Retinal pigment epithelial cell (primary cell): ENCODE measurements around the gene DUSP22.

Experiments used
- DNase-seq: peaks from one replicate; pipeline ENCODE4 v3.0.0-alpha.2; 2010; ENCODE audit warnings: low read depth
- H3K4me3 ChIP-seq: 2 replicates; pipeline ENCODE4 v1.5.1; 2011; ENCODE audit warnings: mild to moderate bottlenecking, low read length, control low read depth, moderate library complexity
- TF ChIP-seq, protein P1 (sequence below): conservative IDR thresholded peaks from 2 replicates; pipeline ENCODE4 v1.5.1; 2011; ENCODE audit warnings: low read depth, low read length, control low read depth, inconsistent platforms

The DUSP22 gene

DNA sequence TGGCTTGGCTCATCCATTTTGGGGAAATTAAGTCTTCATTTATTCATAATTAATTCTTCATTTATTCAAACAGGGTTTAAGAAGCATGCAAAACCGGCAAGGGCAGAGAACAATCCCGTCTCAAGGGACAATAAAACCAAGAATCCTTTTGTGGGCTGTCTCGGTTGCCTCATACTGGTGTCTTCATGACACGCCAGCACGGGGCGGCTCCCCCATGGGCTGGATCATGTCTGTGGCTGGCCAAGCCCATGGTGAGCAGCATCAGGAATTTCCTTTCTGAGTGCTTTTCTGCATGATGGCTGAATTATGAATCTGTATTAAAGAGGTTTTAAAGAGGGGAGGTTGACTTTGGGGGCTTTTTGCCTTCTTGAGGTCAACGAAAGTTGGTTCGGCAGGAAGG is 38.3 kb upstream of the DUSP22 start:
- no peak for DNase-seq
- TF ChIP-seq, protein P1, sequence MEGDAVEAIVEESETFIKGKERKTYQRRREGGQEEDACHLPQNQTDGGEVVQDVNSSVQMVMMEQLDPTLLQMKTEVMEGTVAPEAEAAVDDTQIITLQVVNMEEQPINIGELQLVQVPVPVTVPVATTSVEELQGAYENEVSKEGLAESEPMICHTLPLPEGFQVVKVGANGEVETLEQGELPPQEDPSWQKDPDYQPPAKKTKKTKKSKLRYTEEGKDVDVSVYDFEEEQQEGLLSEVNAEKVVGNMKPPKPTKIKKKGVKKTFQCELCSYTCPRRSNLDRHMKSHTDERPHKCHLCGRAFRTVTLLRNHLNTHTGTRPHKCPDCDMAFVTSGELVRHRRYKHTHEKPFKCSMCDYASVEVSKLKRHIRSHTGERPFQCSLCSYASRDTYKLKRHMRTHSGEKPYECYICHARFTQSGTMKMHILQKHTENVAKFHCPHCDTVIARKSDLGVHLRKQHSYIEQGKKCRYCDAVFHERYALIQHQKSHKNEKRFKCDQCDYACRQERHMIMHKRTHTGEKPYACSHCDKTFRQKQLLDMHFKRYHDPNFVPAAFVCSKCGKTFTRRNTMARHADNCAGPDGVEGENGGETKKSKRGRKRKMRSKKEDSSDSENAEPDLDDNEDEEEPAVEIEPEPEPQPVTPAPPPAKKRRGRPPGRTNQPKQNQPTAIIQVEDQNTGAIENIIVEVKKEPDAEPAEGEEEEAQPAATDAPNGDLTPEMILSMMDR, result no peak
- H3K4me3 ChIP-seq, result no peak overlapping the region

DNA sequence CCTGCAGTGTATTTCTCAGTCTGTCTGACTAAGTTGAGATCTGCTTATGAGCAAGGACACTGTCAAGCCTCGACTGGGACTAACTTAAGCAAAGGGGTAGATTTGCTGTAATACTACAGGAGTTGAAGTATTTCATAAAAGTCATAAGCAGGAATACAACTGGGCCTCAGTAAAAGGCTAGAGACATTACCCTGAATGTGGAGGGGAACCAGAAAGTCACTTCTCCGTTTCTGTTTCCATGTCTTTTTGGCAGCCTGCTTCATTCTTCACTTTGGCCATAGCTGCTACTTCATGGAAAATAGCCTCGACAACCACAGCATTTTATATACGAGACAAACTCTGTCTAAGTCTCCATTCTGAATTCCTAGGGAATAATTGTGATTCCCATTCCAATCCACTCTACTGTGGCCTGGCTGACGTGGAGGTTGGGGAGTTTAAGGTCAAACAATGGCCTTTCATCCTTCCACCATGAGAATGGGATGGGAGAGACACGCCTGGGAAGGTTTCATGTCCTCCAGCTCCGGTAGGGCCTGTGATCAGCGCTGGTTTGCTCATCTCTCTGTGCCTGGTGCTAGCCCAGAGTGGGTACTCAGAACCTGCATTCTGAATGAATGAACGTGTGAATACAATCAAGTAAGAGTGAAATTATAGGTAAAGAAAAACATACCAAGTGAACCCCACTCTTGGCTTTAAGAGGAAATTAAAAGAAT is 37.1 kb upstream of the DUSP22 start:
- TF ChIP-seq, protein P1, result no peak
- no peak for DNase-seq
- H3K4me3 ChIP-seq, result no peak overlapping the region

DNA sequence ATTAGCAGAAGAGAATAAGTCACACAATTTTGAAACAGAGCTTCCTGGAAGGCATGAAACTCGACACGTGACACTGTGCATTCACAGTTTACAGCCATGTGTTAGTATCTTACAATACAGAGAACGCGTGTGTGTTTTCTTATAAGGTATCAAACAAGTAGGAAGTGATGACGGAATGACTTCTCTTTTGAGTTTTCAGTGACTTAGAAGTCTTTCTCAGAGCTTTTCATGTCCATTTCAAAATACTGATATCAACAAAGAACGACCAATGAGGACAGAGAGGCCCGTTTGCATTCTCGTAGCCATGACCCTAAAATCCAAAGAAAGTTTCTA is 36.6 kb upstream of the DUSP22 start:
- H3K4me3 ChIP-seq, result no peak overlapping the region
- TF ChIP-seq, protein P1, result no peak
- no peak for DNase-seq

DNA sequence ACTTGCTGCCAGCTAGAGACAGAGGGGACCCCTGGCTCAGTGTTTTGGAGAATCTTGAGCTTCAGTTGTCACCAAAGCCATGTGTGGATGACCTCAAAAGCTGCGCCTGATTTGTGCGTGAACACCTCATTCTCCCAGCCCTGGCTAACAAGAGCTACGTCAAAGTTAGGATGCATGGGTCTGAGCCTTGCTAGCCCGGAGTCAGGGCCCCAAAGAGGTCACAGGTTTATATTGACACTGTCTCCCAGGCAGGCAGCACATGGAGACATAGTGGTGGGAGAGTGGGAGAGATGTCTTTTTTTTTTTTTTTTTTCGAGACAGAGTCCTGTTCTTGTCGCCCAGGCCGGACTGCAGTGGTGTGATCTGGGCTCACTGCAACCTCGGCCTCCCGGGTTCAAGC is 36.1 kb upstream of the DUSP22 start:
- no peak for DNase-seq
- TF ChIP-seq, protein P1, result no peak
- no peak overlapping the region for H3K4me3 ChIP-seq

DNA sequence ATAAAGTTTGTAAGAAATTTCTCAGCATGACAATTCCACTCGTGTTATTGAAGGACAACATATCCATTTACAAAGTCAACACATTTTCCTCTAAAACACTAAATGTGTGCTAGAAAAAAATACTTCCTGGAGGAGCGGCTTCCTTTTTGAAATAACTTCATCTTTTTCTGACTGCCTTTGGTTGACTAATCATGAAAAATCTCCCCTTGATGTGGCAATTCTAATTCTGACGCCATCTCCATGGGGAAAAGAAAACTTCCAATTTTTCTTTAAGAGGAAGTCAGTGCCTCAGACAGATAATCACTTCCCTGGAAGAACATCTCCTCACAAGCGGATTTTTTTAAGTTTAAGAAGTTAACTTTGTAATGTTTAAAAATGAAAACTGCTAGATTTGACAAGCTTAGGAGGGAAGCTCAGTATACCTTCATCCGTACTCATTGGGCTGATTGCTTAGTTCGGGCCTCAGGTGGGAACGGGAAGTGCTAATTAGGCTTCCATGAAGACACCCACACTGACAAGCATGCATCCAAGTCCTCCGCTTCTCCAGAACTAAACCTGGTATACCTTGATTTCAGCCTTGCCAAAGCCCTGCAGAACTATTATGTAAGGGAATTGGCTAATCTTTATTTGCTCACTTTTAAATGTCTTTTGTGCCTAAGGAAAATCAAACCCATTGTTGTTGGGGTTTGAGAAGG is 35.1 kb upstream of the DUSP22 start:
- H3K4me3 ChIP-seq, result no peak overlapping the region
- TF ChIP-seq, protein P1, result no peak
- no peak for DNase-seq

DNA sequence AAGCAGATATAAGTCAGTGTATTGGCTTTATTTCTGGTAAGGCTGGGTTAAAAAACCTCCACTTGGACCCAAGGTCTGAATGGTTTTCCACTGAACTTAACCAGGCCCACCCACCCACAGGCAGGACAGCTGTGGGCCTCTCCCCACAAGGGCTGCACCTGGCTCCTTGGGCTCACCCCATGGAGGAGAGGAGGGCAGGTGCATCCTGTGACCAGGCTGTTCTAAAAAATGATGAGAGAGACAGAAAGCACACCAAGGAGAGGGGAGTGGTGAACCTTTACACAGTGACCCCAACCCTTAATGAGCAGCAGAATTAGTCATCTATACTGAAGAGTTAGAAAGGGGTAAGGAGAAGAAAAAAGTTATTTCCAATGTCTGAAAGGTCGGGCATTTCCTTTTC is 34.5 kb upstream of the DUSP22 start:
- no peak overlapping the region for H3K4me3 ChIP-seq
- DNase-seq, result no peak
- TF ChIP-seq, protein P1, result no peak

DNA sequence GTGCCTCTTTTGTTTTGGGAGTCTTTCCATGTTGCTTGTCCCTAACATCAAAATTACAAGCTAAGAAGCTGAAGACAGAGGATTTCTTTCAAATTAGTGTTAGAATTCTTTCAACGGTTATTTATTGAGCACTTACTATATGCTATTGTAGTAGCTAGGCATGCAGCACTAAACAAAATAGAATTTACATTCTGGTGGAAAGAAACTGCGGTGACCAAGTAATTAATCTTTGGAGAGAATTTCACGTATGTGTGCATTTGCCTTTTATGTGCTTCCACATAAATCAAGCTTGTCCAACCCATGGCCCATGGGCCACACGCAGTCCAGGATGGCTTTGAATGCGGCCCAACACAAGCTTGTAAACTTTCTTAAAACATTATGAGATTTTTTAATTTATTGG is 33.0 kb upstream of the DUSP22 start:
- no peak overlapping the region for H3K4me3 ChIP-seq
- TF ChIP-seq, protein P1, result no peak

More for the DNA sequence above, 33.0 kb upstream of the DUSP22 start:
- no peak for DNase-seq
